Sigmoid colon (tissue), 7 donors: Measurements from ENCODE around the gene SUPT16H. TPM values are rescaled to one million over a fixed set of nuclear protein-coding genes. Genes with fewer than 3 reads are reported as not detected.

Experiments used
- DNase-seq: peaks from one replicate; pipeline ENCODE4 v3.0.0-alpha.2; 2019
- H3K27ac ChIP-seq, 4 donors: fragments of 200-600 bp; sonication (generic); one replicate each; pipeline ENCODE4 v1.5.1; 2016 to 2019; ENCODE audit warnings: mild to moderate bottlenecking in 1 of 4
- H3K27me3 ChIP-seq, 3 donors: fragments of 200-600 bp; sonication (generic); one replicate each; pipeline ENCODE4 v1.5.1; 2019; ENCODE audit warnings: mild to moderate bottlenecking in 1 of 3
- H3K36me3 ChIP-seq, 4 donors: fragments of 200-600 bp; sonication (generic); one replicate each; pipeline ENCODE4 v1.5.1; 2016 to 2019
- H3K4me1 ChIP-seq, 4 donors: fragments of 200-600 bp; sonication (generic); one replicate each; pipeline ENCODE4 v1.5.1; 2017 to 2019
- H3K4me3 ChIP-seq, 4 donors: fragments of 200-600 bp; sonication (generic); one replicate each; pipeline ENCODE4 v1.5.1; 2017 to 2019; ENCODE audit warnings: mild to moderate bottlenecking in 2 of 4, moderate library complexity in 1 of 4
- H3K9me3 ChIP-seq, 4 donors: fragments of 200-600 bp in 3 of 4; sonication (generic) in 3 of 4; one replicate each; pipeline versions ENCODE4 v1.5.1 to v1.6.1; 2013 to 2019
- CTCF ChIP-seq, 4 experiments: fragments of 450-650 bp in 3 of 4; fragments of 200-600 bp in 1 of 4; IDR thresholded peaks; one replicate each; pipeline ENCODE4 v1.5.1; 2016 to 2019; ENCODE audit warnings: antibody characterized with exemption in 4 of 4, mild to moderate bottlenecking in 3 of 4, moderate library complexity in 2 of 4
- EP300 ChIP-seq, 4 donors: sonication (generic); formaldehyde crosslinking; IDR thresholded peaks; one replicate each; pipeline ENCODE4 v1.6.1; 2017; ENCODE audit warnings: antibody characterized with exemption in 4 of 4
- POLR2A ChIP-seq, 2 donors: fragments of 450-650 bp; IDR thresholded peaks; one replicate each; pipeline ENCODE4 v1.6.1; 2016; ENCODE audit warnings: antibody characterized with exemption in 2 of 2, mild to moderate bottlenecking in 2 of 2, moderate library complexity in 2 of 2
- POLR2AphosphoS5 ChIP-seq, 4 donors: sonication (generic); formaldehyde crosslinking; IDR thresholded peaks; one replicate each; pipeline ENCODE4 v1.6.1; 2017; ENCODE audit warnings: antibody characterized with exemption in 4 of 4
- WGBS, 2 donors: extraction: QIAGEN DNeasy Blood & Tissue Kit; methylation state at CpG; one replicate each; pipeline ENCODE4 v1.1.7; 2013; 5-methylcytosine and 5-hydroxymethylcytosine counted together
- intact Hi-C: fragments of 100-400 bp; cut with DNase I; formaldehyde crosslinking; loops from one replicate; pipeline ENCODE4 v1.15.1; 2023
- polyA plus RNA-seq, 3 donors: library from polyadenylated mRNA; stranded (reverse); fragments of 200-250 nt; gene quantifications; one replicate each; pipeline ENCODE4 v1.2.3, GENCODE V29; 2013
- total RNA-seq, 4 donors: library from RNA; depleted of rRNA; stranded (reverse); fragments of >200 nt; gene quantifications; one replicate each; pipeline ENCODE4 v1.1.0, GENCODE V29; 2016
- donor health status: healthy with polysubstance abuse.
- donor health status: Bipolar disorder and iron deficiency.
- donor health status: healthy.

Gene SUPT16H
- total and polyA plus RNA-seq, 7 donors, result 27.5 to 77.1 (median 63.7) TPM

- H3K4me1 ChIP-seq, result no peaks in the 10 kb centered on the region
- no peak overlapping the region for H3K4me3 ChIP-seq
- H3K9me3 ChIP-seq, result no peaks in the 10 kb centered on the region
- no peaks in the 10 kb centered on the region for H3K36me3 ChIP-seq
- H3K27ac ChIP-seq, result no peak overlapping the region
- H3K27me3 ChIP-seq, result no peaks in the 10 kb centered on the region
- no peak for DNase-seq
- WGBS, 2 donors, result 72 to 79% methylated on average over 3 of the region's 3 CpGs
- TF ChIP-seq CTCF (IDR thresholded peaks at IDR 0.05) (no peak), POLR2AphosphoS5 (IDR thresholded peaks at IDR 0.05) (no peak), POLR2A (IDR thresholded peaks at IDR 0.05) (no peak), EP300 (IDR thresholded peaks at IDR 0.05) (no peak)
- intact Hi-C loops, result no loop called here
Observed at GRCh38 chr14:21317398-21317797, 66.4 kb downstream of the SUPT16H start.

DNA sequence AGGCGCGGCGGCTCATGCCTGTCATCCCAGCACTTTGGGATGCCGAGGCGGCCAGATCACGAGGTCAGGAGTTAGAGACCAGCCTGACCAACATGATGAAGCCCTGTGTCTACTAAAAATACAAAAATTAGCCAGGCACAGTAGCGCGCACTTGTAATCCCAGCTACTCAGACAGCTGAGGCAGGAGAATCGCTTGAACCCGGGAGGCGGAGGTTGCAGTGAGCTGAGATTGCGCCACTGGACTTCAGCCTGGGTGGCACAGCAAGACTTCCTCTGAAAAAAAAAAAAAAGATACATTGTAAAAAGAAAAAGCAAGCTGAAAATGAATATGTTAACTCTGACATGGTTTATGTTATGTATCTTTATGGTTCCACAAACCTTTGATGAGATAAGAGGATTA is 70.3 kb downstream of the SUPT16H start:
- no peaks in the 10 kb centered on the region for H3K9me3 ChIP-seq
- TF ChIP-seq CTCF (IDR thresholded peaks at IDR 0.05) (no peak), EP300 (IDR thresholded peaks at IDR 0.05) (no peak), POLR2AphosphoS5 (IDR thresholded peaks at IDR 0.05) (no peak), POLR2A (IDR thresholded peaks at IDR 0.05) (no peak)
- DNase-seq, result no peak
- H3K4me3 ChIP-seq, result no peak overlapping the region
- no peaks in the 10 kb centered on the region for H3K36me3 ChIP-seq
- WGBS, 2 donors, result 55 to 86% methylated on average over 12 of the region's 12 CpGs
- peaks cover 0 to 3% (median 0%) of the 10 kb centered on the region in 4 donors for H3K4me1 ChIP-seq
- H3K27ac ChIP-seq, result no peak overlapping the region
- intact Hi-C loops, result no loop called here
- H3K27me3 ChIP-seq, result no peaks in the 10 kb centered on the region

DNA sequence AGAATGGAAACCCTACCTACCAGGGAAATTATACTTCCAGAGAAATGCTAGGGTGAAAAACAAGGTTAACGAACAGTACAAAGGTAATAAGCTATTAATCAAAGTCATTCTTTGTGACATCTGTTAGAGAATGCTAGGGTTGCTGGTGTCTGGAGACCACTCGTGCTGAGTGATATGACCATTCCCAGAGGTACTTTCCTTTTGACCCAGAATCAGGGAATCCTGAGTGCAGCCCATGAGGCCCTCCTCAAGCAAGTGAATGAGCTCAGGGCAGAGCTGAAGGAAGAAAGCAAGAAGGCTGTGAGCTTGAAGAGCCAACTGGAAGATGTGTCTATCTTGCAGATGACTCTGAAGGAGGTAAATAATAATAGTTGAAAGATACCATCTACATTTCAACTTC is 72.2 kb downstream of the SUPT16H start:
- Histone ChIP-seq H3K27me3 (peaks cover 0 to 13% (median 0%) of the 10 kb centered on the region in 3 donors), H3K27ac (no peak overlapping the region), H3K4me3 (no peak overlapping the region), H3K36me3 (no peaks in the 10 kb centered on the region), H3K9me3 (no peaks in the 10 kb centered on the region), H3K4me1 (peaks cover 0 to 4% (median 0%) of the 10 kb centered on the region in 4 donors)
- no peak for DNase-seq
- 88 to 89% methylated on average over 2 of the region's 2 CpGs for WGBS, 2 donors
- no peak for TF ChIP-seq EP300 (IDR thresholded peaks at IDR 0.05)
- TF ChIP-seq CTCF (IDR thresholded peaks at IDR 0.05), result no peak
- no peak for TF ChIP-seq POLR2AphosphoS5 (IDR thresholded peaks at IDR 0.05)
- no peak for TF ChIP-seq POLR2A (IDR thresholded peaks at IDR 0.05)
- intact Hi-C loops, result no loop called here

DNA sequence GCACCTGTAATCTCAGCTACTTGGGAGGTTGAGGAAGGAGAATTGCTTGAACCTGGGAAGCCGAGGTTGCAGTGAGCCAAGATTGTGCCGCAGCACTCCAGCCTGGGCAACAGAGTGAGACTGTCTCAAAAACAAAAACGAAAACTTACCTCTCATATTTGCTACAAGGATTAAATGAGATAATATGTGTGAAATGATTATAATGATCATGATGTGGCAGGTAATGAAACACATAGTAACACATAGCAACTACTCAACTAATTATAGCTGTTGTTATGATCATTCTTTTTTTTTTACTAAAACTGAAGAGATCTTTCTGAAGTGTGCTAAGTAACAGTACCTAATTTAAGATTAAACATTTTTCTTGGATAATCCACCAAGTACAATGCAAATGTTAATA is 73.9 kb downstream of the SUPT16H start:
- no peaks in the 10 kb centered on the region for H3K36me3 ChIP-seq
- no peak overlapping the region for H3K4me3 ChIP-seq
- peaks cover 0 to 4% (median 0%) of the 10 kb centered on the region in 4 donors for H3K4me1 ChIP-seq
- no peaks in the 10 kb centered on the region for H3K9me3 ChIP-seq
- WGBS, 2 donors, result 92 to 100% methylated on average over 1 to 3 of the region's 3 CpGs
- intact Hi-C loops, result no loop called here
- H3K27me3 ChIP-seq, result peaks cover 0 to 16% (median 0%) of the 10 kb centered on the region in 3 donors
- DNase-seq, result no peak
- no peak overlapping the region for H3K27ac ChIP-seq
- TF ChIP-seq EP300 (IDR thresholded peaks at IDR 0.05), result no peak
- TF ChIP-seq POLR2AphosphoS5 (IDR thresholded peaks at IDR 0.05), result no peak

GRCh38 chr14:21309238-21309636 is 74.6 kb downstream of the SUPT16H start:
- no peak for DNase-seq
- Histone ChIP-seq H3K4me3 (peak overlapping the region in 2 of 4 donors; percentile 28 to 33), H3K27ac (no peak overlapping the region), H3K9me3 (no peaks in the 10 kb centered on the region), H3K27me3 (peaks cover 0 to 16% (median 0%) of the 10 kb centered on the region in 3 donors), H3K4me1 (peaks cover 0 to 4% (median 0%) of the 10 kb centered on the region in 4 donors), H3K36me3 (no peaks in the 10 kb centered on the region)
- intact Hi-C loops, result no loop called here
- TF ChIP-seq CTCF (IDR thresholded peaks at IDR 0.05) (no peak), EP300 (IDR thresholded peaks at IDR 0.05) (no peak), POLR2AphosphoS5 (IDR thresholded peaks at IDR 0.05) (no peak), POLR2A (IDR thresholded peaks at IDR 0.05) (no peak)
- 75 to 82% methylated on average over 8 of the region's 8 CpGs for WGBS, 2 donors
